Measurements from ENCODE around the gene EOLA1.

The EOLA1 gene

DNA sequence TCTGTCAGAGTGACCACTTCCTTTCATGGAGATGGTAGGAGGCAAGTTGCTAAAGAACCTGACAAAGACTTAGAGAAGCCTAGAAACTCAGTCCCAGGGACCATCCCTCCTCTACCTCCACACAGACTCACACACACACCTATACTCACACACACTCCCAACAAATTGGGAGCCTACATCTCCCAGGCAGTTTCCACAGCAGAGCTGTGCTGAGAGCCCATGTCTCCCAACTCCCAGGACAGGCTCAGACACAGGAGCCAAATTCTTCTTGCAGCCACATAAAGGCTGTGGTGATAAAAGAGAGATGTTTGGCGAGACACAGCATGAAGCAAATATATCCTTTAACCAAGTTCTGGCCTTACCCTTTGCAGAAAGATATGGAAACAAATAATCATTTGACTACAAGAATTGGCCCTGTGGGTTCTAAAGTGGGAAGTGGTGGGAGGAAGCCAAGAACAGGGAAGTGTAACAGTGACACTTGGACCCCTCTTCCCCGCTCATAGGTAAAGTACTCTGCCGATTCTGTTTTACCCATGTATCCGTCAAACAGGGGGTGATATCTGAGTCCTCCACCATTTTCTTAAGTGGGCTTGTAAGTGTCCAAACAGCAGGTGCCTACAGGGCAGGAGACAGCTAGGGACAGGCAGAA, 24.7 kb upstream of the EOLA1 start:
- TF ChIP-seq ZNF426 (tag by site-specific recombination; IDR thresholded peaks at IDR 0.05) (no peak), TRIM28 (IDR thresholded peaks at IDR 0.05; ENCODE audit: borderline replicate concordance, low read length) (no peak), ZNF140 (tag by site-specific recombination; IDR thresholded peaks at IDR 0.05) (no peak), ZNF132 (tag by site-specific recombination; IDR thresholded peaks at IDR 0.05; ENCODE audit: borderline replicate concordance) (no peak), ZNF571 (tag by site-specific recombination; IDR thresholded peaks at IDR 0.05) (no peak), ZNF335 (tag by site-specific recombination; conservative IDR thresholded peaks at IDR 0.05) (no peak)
- TF ChIP-seq, protein P1, sequence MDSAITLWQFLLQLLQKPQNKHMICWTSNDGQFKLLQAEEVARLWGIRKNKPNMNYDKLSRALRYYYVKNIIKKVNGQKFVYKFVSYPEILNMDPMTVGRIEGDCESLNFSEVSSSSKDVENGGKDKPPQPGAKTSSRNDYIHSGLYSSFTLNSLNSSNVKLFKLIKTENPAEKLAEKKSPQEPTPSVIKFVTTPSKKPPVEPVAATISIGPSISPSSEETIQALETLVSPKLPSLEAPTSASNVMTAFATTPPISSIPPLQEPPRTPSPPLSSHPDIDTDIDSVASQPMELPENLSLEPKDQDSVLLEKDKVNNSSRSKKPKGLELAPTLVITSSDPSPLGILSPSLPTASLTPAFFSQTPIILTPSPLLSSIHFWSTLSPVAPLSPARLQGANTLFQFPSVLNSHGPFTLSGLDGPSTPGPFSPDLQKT (IDR thresholded peaks at IDR 0.05; ENCODE audit: borderline replicate concordance, low read depth, low read length): no peak
- Histone ChIP-seq H3K9me3 (ENCODE audit: control insufficient read depth, insufficient read depth, low read depth, low read length) (no peaks in the 10 kb centered on the region), H3K4me1 (ENCODE audit: control insufficient read depth, insufficient read depth, low read length) (no peaks in the 10 kb centered on the region), H3K4me3 (ENCODE audit: low read depth, low read length) (no peak overlapping the region), H3K36me3 (ENCODE audit: control insufficient read depth in 2 of 2, insufficient read depth in 1 of 2, low read length in 2 of 2) (no peaks in the 10 kb centered on the region), H3K27ac (ENCODE audit: extremely low read depth, low read depth, low read length) (no peak overlapping the region)
- ChIA-PET POLR2A (no interaction called here), CTCF (interaction anchor here (0.7 to 1.0 kb wide), 2 partner anchors 10 to 12 kb away, joined by 3 read pairs; no protein-coding TSS in a partner anchor)

DNA sequence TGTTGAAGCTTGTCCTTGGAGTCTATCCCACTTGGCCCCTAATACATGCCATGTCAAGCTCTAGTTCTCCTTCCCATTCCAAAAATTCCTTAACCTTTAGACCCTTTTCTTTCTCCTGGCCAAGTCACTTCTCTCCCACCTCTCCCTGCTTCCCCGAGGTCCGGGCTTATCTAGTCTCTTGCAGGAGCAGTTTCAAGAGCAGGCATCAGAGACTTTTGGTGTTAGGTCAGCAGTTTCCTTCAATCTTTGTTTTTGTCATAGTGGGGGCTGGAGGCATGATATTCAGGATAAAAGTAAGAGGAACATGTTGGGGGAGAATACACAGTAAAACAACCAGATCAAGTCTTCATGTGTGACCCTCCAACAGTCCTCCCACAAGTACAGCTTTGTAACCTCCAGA, 24.2 kb upstream of the EOLA1 start:
- ChIA-PET POLR2A (no interaction called here), CTCF (interaction anchor here (0.7 kb wide), 2 partner anchors 11 to 1466 kb away, joined by 3 to 5 read pairs; no protein-coding TSS in a partner anchor)

More for the DNA sequence above, 24.2 kb upstream of the EOLA1 start:
- H3K4me1 ChIP-seq (ENCODE audit: control insufficient read depth, insufficient read depth, low read length): no peaks in the 10 kb centered on the region
- H3K9me3 ChIP-seq (ENCODE audit: control insufficient read depth, insufficient read depth, low read depth, low read length): no peaks in the 10 kb centered on the region
- H3K27ac ChIP-seq (ENCODE audit: extremely low read depth, low read depth, low read length): no peak overlapping the region
- TF ChIP-seq ZBTB17 (tag by site-specific recombination; IDR thresholded peaks at IDR 0.05): no peak
- no peak for TF ChIP-seq ZNF658 (tag by site-specific recombination; IDR thresholded peaks at IDR 0.05)
- TF ChIP-seq SP2 (tag by site-specific recombination; IDR thresholded peaks at IDR 0.05): no peak
- no peak for TF ChIP-seq ZNF16 (tag by site-specific recombination; IDR thresholded peaks at IDR 0.05; ENCODE audit: low read depth)
- no peak for TF ChIP-seq ZNF175 (tag by site-specific recombination; IDR thresholded peaks at IDR 0.05)
- TF ChIP-seq, protein P2, sequence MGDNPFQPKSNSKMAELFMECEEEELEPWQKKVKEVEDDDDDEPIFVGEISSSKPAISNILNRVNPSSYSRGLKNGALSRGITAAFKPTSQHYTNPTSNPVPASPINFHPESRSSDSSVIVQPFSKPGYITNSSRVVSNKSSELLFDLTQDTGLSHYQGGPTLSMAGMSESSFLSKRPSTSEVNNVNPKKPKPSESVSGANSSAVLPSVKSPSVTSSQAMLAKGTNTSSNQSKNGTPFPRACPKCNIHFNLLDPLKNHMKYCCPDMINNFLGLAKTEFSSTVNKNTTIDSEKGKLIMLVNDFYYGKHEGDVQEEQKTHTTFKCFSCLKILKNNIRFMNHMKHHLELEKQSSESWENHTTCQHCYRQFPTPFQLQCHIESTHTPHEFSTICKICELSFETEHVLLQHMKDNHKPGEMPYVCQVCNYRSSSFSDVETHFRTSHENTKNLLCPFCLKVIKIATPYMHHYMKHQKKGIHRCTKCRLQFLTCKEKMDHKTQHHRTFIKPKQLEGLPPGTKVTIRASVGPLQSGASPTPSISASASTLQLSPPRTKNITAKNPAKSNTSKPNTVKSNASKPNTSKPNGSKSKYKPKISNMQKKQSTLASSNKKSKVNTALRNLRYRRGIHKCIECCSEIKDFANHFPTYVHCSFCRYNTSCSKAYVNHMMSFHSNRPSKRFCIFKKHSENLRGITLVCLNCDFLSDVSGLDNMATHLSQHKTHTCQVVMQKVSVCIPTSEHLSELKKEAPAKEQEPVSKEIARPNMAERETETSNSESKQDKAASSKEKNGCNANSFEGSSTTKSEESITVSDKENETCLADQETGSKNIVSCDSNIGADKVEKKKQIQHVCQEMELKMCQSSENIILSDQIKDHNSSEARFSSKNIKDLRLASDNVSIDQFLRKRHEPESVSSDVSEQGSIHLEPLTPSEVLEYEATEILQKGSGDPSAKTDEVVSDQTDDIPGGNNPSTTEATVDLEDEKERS (tag by site-specific recombination; IDR thresholded peaks at IDR 0.05): no peak
- TF ChIP-seq ZNF426 (tag by site-specific recombination; IDR thresholded peaks at IDR 0.05): no peak
- TF ChIP-seq ZNF266 (tag by site-specific recombination; IDR thresholded peaks at IDR 0.05; ENCODE audit: low read depth): no peak
- no peak for TF ChIP-seq ZNF23 (tag by site-specific recombination; IDR thresholded peaks at IDR 0.05; ENCODE audit: borderline replicate concordance)
- TF ChIP-seq TRIM28 (IDR thresholded peaks at IDR 0.05; ENCODE audit: borderline replicate concordance, low read length): no peak
- TF ChIP-seq, protein P1 (IDR thresholded peaks at IDR 0.05; ENCODE audit: borderline replicate concordance, low read depth, low read length): no peak
- TF ChIP-seq, protein P3, sequence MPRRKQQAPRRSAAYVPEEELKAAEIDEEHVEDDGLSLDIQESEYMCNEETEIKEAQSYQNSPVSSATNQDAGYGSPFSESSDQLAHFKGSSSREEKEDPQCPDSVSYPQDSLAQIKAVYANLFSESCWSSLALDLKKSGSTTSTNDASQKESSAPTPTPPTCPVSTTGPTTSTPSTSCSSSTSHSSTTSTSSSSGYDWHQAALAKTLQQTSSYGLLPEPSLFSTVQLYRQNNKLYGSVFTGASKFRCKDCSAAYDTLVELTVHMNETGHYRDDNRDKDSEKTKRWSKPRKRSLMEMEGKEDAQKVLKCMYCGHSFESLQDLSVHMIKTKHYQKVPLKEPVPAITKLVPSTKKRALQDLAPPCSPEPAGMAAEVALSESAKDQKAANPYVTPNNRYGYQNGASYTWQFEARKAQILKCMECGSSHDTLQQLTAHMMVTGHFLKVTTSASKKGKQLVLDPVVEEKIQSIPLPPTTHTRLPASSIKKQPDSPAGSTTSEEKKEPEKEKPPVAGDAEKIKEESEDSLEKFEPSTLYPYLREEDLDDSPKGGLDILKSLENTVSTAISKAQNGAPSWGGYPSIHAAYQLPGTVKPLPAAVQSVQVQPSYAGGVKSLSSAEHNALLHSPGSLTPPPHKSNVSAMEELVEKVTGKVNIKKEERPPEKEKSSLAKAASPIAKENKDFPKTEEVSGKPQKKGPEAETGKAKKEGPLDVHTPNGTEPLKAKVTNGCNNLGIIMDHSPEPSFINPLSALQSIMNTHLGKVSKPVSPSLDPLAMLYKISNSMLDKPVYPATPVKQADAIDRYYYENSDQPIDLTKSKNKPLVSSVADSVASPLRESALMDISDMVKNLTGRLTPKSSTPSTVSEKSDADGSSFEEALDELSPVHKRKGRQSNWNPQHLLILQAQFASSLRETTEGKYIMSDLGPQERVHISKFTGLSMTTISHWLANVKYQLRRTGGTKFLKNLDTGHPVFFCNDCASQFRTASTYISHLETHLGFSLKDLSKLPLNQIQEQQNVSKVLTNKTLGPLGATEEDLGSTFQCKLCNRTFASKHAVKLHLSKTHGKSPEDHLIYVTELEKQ (tag by site-specific recombination; IDR thresholded peaks at IDR 0.05; ENCODE audit: borderline replicate concordance): no peak
- no peak overlapping the region for H3K4me3 ChIP-seq (ENCODE audit: low read depth, low read length)
- H3K36me3 ChIP-seq (ENCODE audit: control insufficient read depth in 2 of 2, insufficient read depth in 1 of 2, low read length in 2 of 2): no peaks in the 10 kb centered on the region

All from HEK293 (cell line).